Kidney epithelial cell (primary cell): Measurements from ENCODE around the gene DCP1B. TPM values are rescaled to one million over a fixed set of nuclear protein-coding genes. Genes with fewer than 3 reads are reported as not detected.

Source experiments
- DNase-seq: peaks from one replicate; pipeline ENCODE4 v3.0.0-alpha.2; 2010; ENCODE audit warnings: low read depth
- H3K27me3 ChIP-seq: 2 replicates; pipeline ENCODE4 v1.6.0; 2011; ENCODE audit warnings: low read length; ENCODE audit not compliant: control insufficient read depth, insufficient read depth
- H3K36me3 ChIP-seq: 2 replicates; pipeline ENCODE4 v1.5.1; 2011; ENCODE audit warnings: low read length; ENCODE audit not compliant: control insufficient read depth, insufficient read depth
- H3K4me3 ChIP-seq: 2 replicates; pipeline ENCODE4 v1.5.1; 2011; ENCODE audit warnings: low read depth, mild to moderate bottlenecking, control low read depth, low read length
- total RNA-seq: library from RNA; depleted of rRNA; stranded (reverse); fragments of >200 nt; gene quantifications from 2 replicates; pipeline ENCODE4 v1.2.3, GENCODE V29; 2015
- TF ChIP-seq, protein P1 (sequence below): IDR thresholded peaks from 2 replicates; pipeline ENCODE4 v1.5.1; 2011; ENCODE audit warnings: mild to moderate bottlenecking, moderate library complexity, low read length, control low read depth, inconsistent platforms; ENCODE audit not compliant: insufficient read depth, poor library complexity, severe bottlenecking

Gene DCP1B
- total RNA-seq, 1 donor from 2014 or later = 22.4 TPM

DNA sequence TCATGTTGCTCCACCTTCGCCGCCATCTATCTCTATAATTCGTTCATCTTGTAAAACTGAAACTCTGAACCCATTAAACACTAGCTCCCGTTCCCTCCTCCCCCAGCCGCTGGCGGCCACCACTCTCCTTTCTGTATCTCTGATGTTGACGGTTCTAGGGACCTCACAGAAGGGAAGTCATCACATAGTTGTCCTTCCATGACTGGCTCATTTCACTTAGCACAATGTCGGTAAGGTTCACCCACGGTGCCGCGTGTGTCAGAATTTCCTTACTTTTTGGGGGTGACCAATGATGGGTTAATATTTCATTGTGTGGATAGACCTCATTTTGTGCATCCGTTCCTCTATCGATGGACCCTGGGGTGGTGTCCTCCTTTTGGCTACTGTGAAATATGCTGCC is 83.8 kb downstream of the DCP1B start:
- Histone ChIP-seq H3K4me3 (no peak overlapping the region), H3K36me3 (no peaks in the 10 kb centered on the region)

DNA sequence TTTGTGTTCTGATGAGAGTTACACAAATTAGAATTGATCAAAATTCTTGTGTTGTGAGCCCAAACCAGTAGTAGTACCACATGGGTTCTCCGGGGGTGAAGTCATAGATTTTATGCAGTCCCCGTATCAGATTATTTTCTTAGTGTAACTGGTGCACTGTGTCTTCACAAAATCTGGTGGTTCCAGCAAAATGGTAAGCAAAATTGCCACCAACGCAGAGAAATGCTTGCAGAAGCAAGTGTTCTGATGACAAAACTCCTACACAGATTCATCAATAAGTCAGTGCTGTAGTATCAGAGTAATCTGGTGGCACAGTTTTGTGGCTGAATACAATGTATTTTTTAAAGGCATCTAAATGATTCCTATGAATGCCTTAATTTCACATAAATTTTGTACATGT is 84.5 kb downstream of the DCP1B start:
- no peaks in the 10 kb centered on the region for H3K36me3 ChIP-seq
- DNase-seq = no peak
- peaks cover 16% of the 10 kb centered on the region for H3K27me3 ChIP-seq
- TF ChIP-seq, protein P1, sequence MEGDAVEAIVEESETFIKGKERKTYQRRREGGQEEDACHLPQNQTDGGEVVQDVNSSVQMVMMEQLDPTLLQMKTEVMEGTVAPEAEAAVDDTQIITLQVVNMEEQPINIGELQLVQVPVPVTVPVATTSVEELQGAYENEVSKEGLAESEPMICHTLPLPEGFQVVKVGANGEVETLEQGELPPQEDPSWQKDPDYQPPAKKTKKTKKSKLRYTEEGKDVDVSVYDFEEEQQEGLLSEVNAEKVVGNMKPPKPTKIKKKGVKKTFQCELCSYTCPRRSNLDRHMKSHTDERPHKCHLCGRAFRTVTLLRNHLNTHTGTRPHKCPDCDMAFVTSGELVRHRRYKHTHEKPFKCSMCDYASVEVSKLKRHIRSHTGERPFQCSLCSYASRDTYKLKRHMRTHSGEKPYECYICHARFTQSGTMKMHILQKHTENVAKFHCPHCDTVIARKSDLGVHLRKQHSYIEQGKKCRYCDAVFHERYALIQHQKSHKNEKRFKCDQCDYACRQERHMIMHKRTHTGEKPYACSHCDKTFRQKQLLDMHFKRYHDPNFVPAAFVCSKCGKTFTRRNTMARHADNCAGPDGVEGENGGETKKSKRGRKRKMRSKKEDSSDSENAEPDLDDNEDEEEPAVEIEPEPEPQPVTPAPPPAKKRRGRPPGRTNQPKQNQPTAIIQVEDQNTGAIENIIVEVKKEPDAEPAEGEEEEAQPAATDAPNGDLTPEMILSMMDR = no peak
- H3K4me3 ChIP-seq = no peak overlapping the region

More for the DNA sequence above, 83.8 kb downstream of the DCP1B start:
- TF ChIP-seq, protein P1 = no peak
- no peak for DNase-seq
- H3K27me3 ChIP-seq = peaks cover 23% of the 10 kb centered on the region

DNA sequence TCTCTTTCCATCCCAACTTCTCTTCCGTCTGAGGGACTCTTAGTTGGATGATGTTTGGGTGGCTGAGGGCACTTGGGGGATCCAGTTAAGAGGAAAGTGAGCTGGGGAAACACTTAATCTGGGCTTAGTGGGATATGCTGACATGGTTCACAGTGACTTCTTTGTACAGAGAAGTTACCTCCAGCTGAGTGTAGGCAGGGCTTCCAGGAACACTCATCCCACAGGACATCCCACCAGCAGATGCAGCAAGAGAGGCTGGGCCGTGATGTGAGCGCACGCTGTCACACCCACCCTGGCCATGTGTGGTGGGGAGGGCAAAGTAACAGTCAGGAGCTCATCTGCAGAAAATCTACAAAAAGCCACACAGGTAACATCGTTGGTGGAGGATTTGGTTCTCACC is 85.0 kb downstream of the DCP1B start:
- Histone ChIP-seq H3K4me3 (no peak overlapping the region), H3K27me3 (peaks cover 13% of the 10 kb centered on the region), H3K36me3 (no peaks in the 10 kb centered on the region)
- TF ChIP-seq, protein P1 = no peak
- DNase-seq = no peak

DNA sequence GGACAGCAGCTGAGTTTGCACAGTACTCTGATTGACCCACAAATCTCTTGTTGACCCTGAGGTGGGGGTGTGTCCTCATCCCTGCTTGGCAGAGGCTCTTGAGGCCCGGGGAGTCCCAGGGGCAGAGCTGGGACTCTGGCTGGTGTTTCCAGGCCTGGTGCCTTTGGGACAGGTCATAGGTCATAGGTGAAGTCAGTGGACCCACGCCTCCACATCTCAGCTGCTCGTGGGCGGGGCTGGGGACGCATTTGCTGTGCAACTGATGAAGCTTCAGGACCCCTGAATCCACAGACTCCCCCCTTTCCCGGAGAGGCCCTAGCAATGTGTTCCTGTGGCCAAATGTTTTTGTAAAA is 85.4 kb downstream of the DCP1B start:
- Histone ChIP-seq H3K36me3 (no peaks in the 10 kb centered on the region), H3K4me3 (no peak overlapping the region), H3K27me3 (peaks cover 13% of the 10 kb centered on the region)
- TF ChIP-seq, protein P1 = no peak
- DNase-seq = no peak

DNA sequence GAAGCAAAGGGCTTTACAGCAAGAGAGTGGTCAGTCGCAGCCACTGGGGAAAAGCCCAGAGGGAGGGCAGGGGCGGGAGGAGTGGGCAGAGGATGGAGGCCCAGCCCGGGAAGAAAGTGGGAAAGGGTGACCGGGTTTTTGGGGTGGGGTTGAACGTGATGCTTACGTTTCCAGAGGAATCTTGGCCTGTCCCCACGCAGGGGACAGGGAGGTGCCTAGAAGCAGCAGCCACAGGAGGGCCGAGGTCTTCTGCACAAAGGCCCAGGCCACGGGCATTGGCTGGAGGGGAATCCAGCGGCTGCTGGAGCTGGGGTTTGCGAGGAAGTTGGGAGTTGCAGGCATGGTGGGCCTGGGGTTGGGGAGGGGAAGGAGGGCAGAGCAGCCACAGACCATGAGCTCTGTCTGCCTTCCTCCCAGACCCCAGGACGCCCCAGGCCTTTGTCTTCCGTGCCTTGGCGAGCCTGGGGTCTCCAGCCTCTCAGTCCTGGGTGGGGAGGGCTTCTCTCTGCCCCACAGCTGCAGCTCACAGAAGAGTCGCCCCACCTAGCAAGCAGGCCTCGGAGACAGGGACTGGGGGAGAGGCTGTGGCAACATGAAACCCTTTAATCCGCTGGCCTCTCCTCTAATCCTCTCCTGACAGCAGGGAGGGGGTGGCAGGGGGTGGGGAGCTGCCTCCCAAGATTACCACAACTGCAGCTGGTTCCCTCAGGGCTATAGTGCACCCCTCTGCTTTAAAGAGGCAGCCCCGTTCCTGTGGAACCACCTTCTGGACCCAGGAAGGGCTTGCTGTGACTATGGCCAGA is 86.0 kb downstream of the DCP1B start, which contains the start of gene CACNA2D4:
Gene CACNA2D4 (minus strand): TSS at position 572 of the 803 bp plus-strand sequence. CDS start 179 bp downstream, at position 393.
- H3K4me3 ChIP-seq = no peak within 1 kb of the TSS
- H3K27me3 ChIP-seq = peaks cover 10% of the 10 kb centered on the region
- H3K36me3 ChIP-seq = no peaks in the 10 kb centered on the region
- TF ChIP-seq, protein P1 = no peak
- DNase-seq = no peak
